GM23338 (cell line): ENCODE data around the gene POLR3E. TPM values are rescaled to one million over a fixed set of nuclear protein-coding genes. Genes with fewer than 3 reads are reported as not detected.

Experiments used
- ATAC-seq: fragments of 200-7000 bp; cut with Tn5 transposase; 3 replicates; pipeline ENCODE4 v1.9.1; 2020
- DNase-seq: peaks from one replicate; pipeline ENCODE4 v3.0.0-alpha.2; 2015; ENCODE audit warnings: low spot score
- H2AFZ ChIP-seq: fragments of 200-600 bp; sonication (generic); 2 replicates; pipeline ENCODE4 v1.8.0; 2016; ENCODE audit warnings: antibody characterized with exemption, mild to moderate bottlenecking, moderate library complexity
- H3F3A ChIP-seq: fragments of 200-600 bp; sonication (generic); replicated peaks from 2 replicates; pipeline ENCODE4 v1.8.0; 2017; ENCODE audit warnings: antibody characterized with exemption, mixed run types, low read depth
- H3K27ac ChIP-seq: fragments of 200-600 bp; sonication (generic); 2 replicates; pipeline ENCODE4 v1.6.1; 2016; ENCODE audit warnings: low read depth
- H3K27me3 ChIP-seq: fragments of 200-600 bp; sonication (generic); 2 replicates; pipeline ENCODE4 v1.8.0; 2016; ENCODE audit warnings: mild to moderate bottlenecking, mixed run types, moderate library complexity; ENCODE audit not compliant: insufficient read depth
- H3K36me3 ChIP-seq: fragments of 200-600 bp; sonication (generic); 2 replicates; pipeline ENCODE4 v1.8.0; 2016; ENCODE audit warnings: mild to moderate bottlenecking; ENCODE audit not compliant: insufficient read depth
- H3K4me1 ChIP-seq: fragments of 200-600 bp; sonication (generic); 2 replicates; pipeline ENCODE4 v1.8.0; 2016; ENCODE audit warnings: mild to moderate bottlenecking, moderate library complexity; ENCODE audit not compliant: insufficient read depth
- H3K4me2 ChIP-seq: fragments of 200-600 bp; sonication (generic); 2 replicates; pipeline ENCODE4 v1.7.1; 2017; ENCODE audit warnings: mixed run types
- H3K4me3 ChIP-seq: fragments of 200-600 bp; sonication (generic); 2 replicates; pipeline ENCODE4 v1.6.1; 2016; ENCODE audit warnings: mixed run types
- H3K79me2 ChIP-seq: fragments of 200-600 bp; sonication (generic); replicated peaks from 2 replicates; pipeline ENCODE4 v1.8.0; 2017; ENCODE audit warnings: mild to moderate bottlenecking; ENCODE audit not compliant: insufficient read depth
- H3K9me2 ChIP-seq: fragments of 200-600 bp; sonication (generic); 2 replicates; pipeline ENCODE4 v1.8.0; 2017; ENCODE audit not compliant: insufficient read depth
- H4K20me1 ChIP-seq: fragments of 200-600 bp; sonication (generic); replicated peaks from 2 replicates; pipeline ENCODE4 v1.8.0; 2017; ENCODE audit warnings: mild to moderate bottlenecking; ENCODE audit not compliant: insufficient read depth
- H3K27ac Mint-ChIP-seq: 2 replicates; pipeline ENCODE4 v1.8.0; 2020; ENCODE audit warnings: inconsistent platforms, mild to moderate bottlenecking, moderate library complexity, mixed read lengths
- H3K27me3 Mint-ChIP-seq: 3 replicates; pipeline ENCODE4 v1.8.0; 2022; ENCODE audit warnings: low read depth, mild to moderate bottlenecking, moderate library complexity, mixed read lengths, inconsistent platforms; ENCODE audit not compliant: insufficient read depth, poor library complexity
- H3K36me3 Mint-ChIP-seq: 3 replicates; pipeline ENCODE4 v1.8.0; 2021; ENCODE audit warnings: low read depth, mild to moderate bottlenecking, inconsistent platforms, moderate library complexity, mixed read lengths
- H3K4me1 Mint-ChIP-seq: 3 replicates; pipeline ENCODE4 v1.8.0; 2020; ENCODE audit warnings: mild to moderate bottlenecking, inconsistent platforms, mixed read lengths
- H3K4me3 Mint-ChIP-seq: 3 replicates; pipeline ENCODE4 v1.8.0; 2021; ENCODE audit warnings: moderate library complexity, mild to moderate bottlenecking, inconsistent platforms, mixed read lengths
- H3K9me3 Mint-ChIP-seq: 3 replicates; pipeline ENCODE4 v1.8.0; 2020; ENCODE audit warnings: moderate library complexity, mild to moderate bottlenecking, inconsistent platforms, mixed read lengths
- CREB1 ChIP-seq: fragments of 250-450 bp; sonication (Bioruptor Pico); IDR thresholded peaks from 2 replicates; pipeline ENCODE4 v1.5.0; 2020; ENCODE audit warnings: low read depth, mild to moderate bottlenecking, moderate library complexity
- EZH2 ChIP-seq: fragments of 200-600 bp; sonication (generic); IDR thresholded peaks from one replicate; pipeline ENCODE4 v1.8.0; 2017; ENCODE audit warnings: antibody characterized with exemption, mild to moderate bottlenecking, low read depth; ENCODE audit not compliant: unreplicated experiment
- EZH2phosphoT487 ChIP-seq: fragments of 200-600 bp; sonication (generic); IDR thresholded peaks from one replicate; pipeline ENCODE4 v1.8.1; 2018; ENCODE audit warnings: antibody characterized with exemption; ENCODE audit not compliant: unreplicated experiment
- JUNB ChIP-seq: IDR thresholded peaks from one replicate; pipeline ENCODE4 v1.6.1; 2016; ENCODE audit warnings: antibody characterized with exemption; ENCODE audit not compliant: unreplicated experiment
- NANOG ChIP-seq: IDR thresholded peaks from 2 replicates; pipeline ENCODE4 v1.6.1; 2016; ENCODE audit warnings: antibody characterized with exemption, borderline replicate concordance
- POLR2AphosphoS5 ChIP-seq: IDR thresholded peaks from 2 replicates; pipeline ENCODE4 v1.6.1; 2016; ENCODE audit warnings: antibody characterized with exemption, low read depth
- STAT1 ChIP-seq: IDR thresholded peaks from one replicate; pipeline ENCODE4 v1.6.1; 2016; ENCODE audit warnings: antibody characterized with exemption; ENCODE audit not compliant: unreplicated experiment
- ZNF331 ChIP-seq: fragments of 250-450 bp; sonication (Bioruptor Pico); IDR thresholded peaks from 2 replicates; pipeline ENCODE4 v1.5.0; 2020; ENCODE audit warnings: low read depth, mild to moderate bottlenecking, moderate library complexity
- polyA plus RNA-seq: library from polyadenylated mRNA; unstranded; fragments of >200 nt; fragmentation: Nextera tagmentation; extraction: Ambion mirVana; gene quantifications from 2 replicates; pipeline ENCODE4 v1.2.1, GENCODE V29; 2016
- total RNA-seq: library from RNA; depleted of rRNA; stranded (reverse); fragments of >200 nt; shearing (Covaris generic); gene quantifications from 2 replicates; pipeline ENCODE4 v1.2.3, GENCODE V29; 2014
- TF ChIP-seq, protein P1 (sequence below): IDR thresholded peaks from one replicate; pipeline ENCODE4 v1.6.1; 2018; ENCODE audit warnings: antibody characterized with exemption; ENCODE audit not compliant: unreplicated experiment
- TF ChIP-seq, protein P2 (sequence below): IDR thresholded peaks from 2 replicates; pipeline ENCODE4 v1.6.1; 2016; ENCODE audit warnings: antibody characterized with exemption
- TF ChIP-seq, protein P3 (sequence below), 2 experiments: fragments of 200-600 bp in 1 of 2; sonication (generic) in 1 of 2; conservative IDR thresholded peaks; 2 replicates each; pipeline versions ENCODE4 v1.5.1 to v1.6.1; 2016 to 2017; ENCODE audit warnings: antibody characterized with exemption in 2 of 2, low read depth in 2 of 2, mild to moderate bottlenecking in 2 of 2, moderate library complexity in 1 of 2

Gene POLR3E
- total and polyA plus RNA-seq, 2 experiments from 2014 or later: 62.7 to 141 TPM

DNA sequence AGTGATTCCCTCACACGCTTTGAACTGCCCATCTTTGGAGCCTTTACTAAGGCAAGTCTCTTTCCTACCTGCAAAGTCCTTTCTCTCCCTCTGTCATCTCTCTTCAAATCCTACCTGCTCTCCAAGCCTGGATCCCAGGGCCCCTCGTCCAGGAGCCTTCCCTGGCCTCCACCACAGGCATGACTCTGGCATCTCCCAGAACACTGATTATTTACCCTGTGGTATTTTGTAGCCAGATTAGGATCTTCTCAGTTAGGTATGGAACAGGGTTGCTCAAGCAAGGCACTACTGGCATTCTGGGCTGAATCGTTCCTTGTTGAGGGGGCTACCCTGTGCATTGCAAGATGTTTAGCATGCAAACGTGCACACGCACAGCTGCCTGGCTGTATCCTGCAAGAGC, 31.9 kb upstream of the POLR3E start (continued):
- TF ChIP-seq, protein P1, sequence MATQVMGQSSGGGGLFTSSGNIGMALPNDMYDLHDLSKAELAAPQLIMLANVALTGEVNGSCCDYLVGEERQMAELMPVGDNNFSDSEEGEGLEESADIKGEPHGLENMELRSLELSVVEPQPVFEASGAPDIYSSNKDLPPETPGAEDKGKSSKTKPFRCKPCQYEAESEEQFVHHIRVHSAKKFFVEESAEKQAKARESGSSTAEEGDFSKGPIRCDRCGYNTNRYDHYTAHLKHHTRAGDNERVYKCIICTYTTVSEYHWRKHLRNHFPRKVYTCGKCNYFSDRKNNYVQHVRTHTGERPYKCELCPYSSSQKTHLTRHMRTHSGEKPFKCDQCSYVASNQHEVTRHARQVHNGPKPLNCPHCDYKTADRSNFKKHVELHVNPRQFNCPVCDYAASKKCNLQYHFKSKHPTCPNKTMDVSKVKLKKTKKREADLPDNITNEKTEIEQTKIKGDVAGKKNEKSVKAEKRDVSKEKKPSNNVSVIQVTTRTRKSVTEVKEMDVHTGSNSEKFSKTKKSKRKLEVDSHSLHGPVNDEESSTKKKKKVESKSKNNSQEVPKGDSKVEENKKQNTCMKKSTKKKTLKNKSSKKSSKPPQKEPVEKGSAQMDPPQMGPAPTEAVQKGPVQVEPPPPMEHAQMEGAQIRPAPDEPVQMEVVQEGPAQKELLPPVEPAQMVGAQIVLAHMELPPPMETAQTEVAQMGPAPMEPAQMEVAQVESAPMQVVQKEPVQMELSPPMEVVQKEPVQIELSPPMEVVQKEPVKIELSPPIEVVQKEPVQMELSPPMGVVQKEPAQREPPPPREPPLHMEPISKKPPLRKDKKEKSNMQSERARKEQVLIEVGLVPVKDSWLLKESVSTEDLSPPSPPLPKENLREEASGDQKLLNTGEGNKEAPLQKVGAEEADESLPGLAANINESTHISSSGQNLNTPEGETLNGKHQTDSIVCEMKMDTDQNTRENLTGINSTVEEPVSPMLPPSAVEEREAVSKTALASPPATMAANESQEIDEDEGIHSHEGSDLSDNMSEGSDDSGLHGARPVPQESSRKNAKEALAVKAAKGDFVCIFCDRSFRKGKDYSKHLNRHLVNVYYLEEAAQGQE: no peak
- no peak for TF ChIP-seq EZH2

DNA sequence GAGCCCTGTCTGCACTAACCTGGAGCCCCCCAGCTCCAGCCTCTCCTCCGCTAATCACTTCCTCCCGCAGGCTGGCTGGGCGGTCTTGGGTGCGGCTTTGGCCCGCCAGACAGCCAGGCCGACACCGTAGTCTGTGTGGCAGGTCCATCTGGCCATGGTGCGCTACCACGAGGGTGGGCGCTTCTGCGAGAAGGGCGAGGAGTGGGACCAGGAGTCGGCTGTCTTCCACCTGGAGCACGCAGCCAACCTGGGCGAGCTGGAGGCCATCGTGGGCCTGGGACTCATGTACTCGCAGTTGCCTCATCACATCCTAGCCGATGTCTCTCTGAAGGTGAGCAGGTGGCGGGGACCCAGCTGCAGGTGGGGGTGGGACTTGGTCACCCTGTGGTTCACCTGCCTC, 30.7 kb upstream of the POLR3E start:
- Histone ChIP-seq H3K36me3 (peaks cover 3% of the 10 kb centered on the region; the same call in 1 of the 2 replicates), H3K27ac (no peak overlapping the region), H3K4me2 (no peak overlapping the region)
- TF ChIP-seq, protein P1: no peak
- TF ChIP-seq, protein P2, sequence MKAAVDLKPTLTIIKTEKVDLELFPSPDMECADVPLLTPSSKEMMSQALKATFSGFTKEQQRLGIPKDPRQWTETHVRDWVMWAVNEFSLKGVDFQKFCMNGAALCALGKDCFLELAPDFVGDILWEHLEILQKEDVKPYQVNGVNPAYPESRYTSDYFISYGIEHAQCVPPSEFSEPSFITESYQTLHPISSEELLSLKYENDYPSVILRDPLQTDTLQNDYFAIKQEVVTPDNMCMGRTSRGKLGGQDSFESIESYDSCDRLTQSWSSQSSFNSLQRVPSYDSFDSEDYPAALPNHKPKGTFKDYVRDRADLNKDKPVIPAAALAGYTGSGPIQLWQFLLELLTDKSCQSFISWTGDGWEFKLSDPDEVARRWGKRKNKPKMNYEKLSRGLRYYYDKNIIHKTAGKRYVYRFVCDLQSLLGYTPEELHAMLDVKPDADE: no peak
- no peak for TF ChIP-seq NANOG
- TF ChIP-seq STAT1: no peak
- TF ChIP-seq ZNF331 (CRISPR knock-in tag): no peak
- TF ChIP-seq POLR2AphosphoS5: no peak
- no peak for TF ChIP-seq JUNB
- no peak for TF ChIP-seq CREB1 (CRISPR knock-in tag)
- no peak for TF ChIP-seq EZH2phosphoT487
- TF ChIP-seq, protein P3, sequence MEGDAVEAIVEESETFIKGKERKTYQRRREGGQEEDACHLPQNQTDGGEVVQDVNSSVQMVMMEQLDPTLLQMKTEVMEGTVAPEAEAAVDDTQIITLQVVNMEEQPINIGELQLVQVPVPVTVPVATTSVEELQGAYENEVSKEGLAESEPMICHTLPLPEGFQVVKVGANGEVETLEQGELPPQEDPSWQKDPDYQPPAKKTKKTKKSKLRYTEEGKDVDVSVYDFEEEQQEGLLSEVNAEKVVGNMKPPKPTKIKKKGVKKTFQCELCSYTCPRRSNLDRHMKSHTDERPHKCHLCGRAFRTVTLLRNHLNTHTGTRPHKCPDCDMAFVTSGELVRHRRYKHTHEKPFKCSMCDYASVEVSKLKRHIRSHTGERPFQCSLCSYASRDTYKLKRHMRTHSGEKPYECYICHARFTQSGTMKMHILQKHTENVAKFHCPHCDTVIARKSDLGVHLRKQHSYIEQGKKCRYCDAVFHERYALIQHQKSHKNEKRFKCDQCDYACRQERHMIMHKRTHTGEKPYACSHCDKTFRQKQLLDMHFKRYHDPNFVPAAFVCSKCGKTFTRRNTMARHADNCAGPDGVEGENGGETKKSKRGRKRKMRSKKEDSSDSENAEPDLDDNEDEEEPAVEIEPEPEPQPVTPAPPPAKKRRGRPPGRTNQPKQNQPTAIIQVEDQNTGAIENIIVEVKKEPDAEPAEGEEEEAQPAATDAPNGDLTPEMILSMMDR (conservative IDR thresholded peaks at IDR 0.05; ENCODE audit: low read depth in 2 of 2): no peak
- no peak for TF ChIP-seq EZH2

More for the DNA sequence above, 30.7 kb upstream of the POLR3E start:
- no peaks in the 10 kb centered on the region; the same call in 2 of the 3 replicates for H3K9me3 Mint-ChIP-seq
- no peaks in the 10 kb centered on the region for H3K4me1 Mint-ChIP-seq
- H4K20me1 ChIP-seq: no peaks in the 10 kb centered on the region
- H3K79me2 ChIP-seq: no peaks in the 10 kb centered on the region
- no peaks in the 10 kb centered on the region for H3K4me1 ChIP-seq
- H3K4me3 ChIP-seq: no peak overlapping the region
- no peaks in the 10 kb centered on the region for H3K9me2 ChIP-seq
- no peak overlapping the region for H2AFZ ChIP-seq
- H3K27me3 ChIP-seq: no peaks in the 10 kb centered on the region
- peaks cover 6% of the 10 kb centered on the region for H3K27me3 Mint-ChIP-seq
- peaks cover 17% of the 10 kb centered on the region for H3K36me3 Mint-ChIP-seq
- no peak overlapping the region for H3K4me3 Mint-ChIP-seq
- ATAC-seq (no peak), DNase-seq (no peak)
- H3F3A ChIP-seq: no peaks in the 10 kb centered on the region
- no peak overlapping the region for H3K27ac Mint-ChIP-seq
